GM21367 (cell line): Measurements from ENCODE around the gene LTN1.

Experiments used
- ATAC-seq: cut with Tn5 transposase; IDR thresholded peaks from one replicate; pipeline ENCODE4 v1.9.1; 2021; ENCODE audit not compliant: unreplicated experiment

Gene LTN1

DNA sequence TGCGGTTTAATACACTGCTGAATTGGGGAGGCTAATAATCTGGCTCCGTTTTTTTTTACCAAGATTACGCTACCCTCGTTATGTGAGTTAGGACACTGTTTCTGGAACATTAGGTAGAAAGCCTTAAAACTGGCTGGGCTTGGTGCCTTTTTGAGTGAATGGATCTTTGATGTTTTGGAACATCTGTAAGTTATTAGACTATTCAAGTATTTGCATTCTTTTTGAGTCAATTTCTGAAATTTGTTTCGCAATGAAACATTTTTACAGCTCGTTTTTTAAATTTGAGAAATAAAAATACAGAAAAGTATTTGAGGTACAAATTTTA, 106.9 kb downstream of the LTN1 start:
- no peak for ATAC-seq

DNA sequence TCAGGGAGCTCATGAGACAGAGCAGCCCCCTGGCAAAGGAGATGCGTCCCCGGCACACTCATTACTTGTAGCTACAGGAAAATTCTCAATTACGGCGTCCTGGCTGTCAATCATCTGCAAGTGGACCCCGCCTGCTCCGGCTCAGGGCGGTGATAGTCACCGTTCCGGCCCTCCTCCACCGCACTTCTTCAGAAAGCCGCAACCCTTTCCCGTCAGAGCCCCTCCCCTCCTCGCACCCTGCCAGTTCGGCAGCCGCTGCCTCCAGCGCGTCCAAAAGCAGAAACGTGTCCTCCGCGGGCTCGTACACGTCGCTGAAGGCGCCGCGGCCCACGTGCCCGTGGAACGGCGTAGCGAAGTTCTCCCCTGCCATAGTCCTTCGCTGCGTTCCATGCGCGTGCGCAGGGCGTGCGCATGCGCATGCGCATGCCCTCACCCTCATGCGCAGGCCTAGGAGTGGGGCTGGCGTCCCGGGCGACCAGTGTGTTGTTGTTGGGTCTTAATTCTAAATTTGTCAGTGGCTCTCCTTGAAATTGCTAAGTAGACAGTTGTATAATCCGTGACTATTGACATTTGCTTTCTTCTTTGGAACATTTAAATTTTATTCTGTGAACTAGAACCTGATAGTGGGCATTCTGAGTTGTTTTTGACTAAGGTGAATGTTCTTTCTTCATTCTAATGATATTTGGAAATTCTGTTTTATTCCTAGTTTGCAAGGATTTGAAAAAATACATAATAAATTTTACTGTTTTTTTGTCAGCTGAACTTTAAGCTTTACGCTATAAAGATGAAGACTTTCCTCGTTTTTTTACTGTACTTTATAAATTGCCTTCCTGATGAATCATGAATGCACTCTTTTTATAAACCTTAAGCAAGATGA, 107.5 kb downstream of the LTN1 start:
- ATAC-seq: peak; percentile 96

DNA sequence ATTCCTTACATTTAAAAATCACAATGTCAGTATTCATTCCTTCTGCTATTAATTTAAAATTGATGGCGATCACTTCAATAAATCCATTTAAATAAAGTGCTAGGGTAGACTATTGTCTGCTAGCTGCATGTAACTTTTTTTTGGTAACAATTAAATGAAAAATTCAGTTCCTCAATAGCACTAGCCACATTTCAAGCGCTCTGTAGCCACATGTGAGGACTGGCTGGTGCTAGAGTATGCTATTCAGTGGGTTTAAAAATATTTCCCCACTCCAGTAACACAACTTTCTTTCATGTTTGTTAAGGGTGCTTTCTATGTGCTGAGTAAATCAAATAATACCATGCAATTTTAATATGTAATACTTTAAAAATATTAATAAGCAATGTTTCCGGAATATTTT, 108.2 kb downstream of the LTN1 start:
- ATAC-seq: peak; percentile 25

DNA sequence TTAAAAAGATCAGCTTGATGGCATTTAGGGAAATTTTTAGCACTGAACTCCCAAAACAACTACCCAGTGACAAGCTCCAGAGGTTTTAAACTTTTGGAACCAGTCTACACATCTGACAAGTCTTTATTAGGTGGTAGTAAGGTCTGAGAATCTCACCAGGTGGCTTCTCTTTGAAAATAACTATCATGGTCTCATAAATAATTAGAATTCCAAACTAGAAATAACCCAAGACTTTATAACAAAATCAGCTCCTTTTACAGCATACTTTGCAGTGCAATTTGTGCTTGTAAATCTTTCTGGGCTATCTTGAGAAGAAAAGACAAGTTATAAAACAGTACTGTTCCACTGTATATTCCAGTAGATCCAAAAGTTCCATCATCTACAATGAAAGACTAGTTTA, 108.7 kb downstream of the LTN1 start:
- ATAC-seq: no peak

DNA sequence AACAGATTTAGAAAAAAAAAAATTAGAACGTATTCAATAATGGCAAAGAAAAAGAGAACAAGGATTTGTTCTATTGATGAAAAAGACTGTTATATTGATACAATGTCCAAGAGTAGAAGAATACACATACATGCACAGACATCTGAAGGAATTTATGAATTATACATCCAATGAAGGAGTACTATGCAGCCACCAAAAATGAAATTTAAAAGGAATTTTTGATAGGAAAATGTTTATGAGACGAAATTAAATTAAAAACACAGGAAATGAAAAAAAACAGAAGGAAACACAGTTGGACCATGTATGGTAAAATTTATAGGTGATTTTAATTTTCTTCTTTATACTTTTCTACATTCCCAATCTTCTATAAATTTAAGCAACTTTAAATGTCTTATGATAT, 110.3 kb downstream of the LTN1 start:
- no peak for ATAC-seq
